Mesenchymal stem cell (in vitro differentiated cells and primary cell): ENCODE data around the gene PGAM1.
"Not testable (repeated sequence)": the region's sequence is repeated elsewhere in the genome, so short reads cannot be mapped to it uniquely, and the experiment has no call there.

ENCODE experiments used
- DNase-seq: peaks from one replicate; pipeline ENCODE4 v3.0.0-alpha.2; 2013
- H2AFZ ChIP-seq: one replicate; pipeline ENCODE4 v1.6.1; 2013; ENCODE audit warnings: low read depth, mild to moderate bottlenecking, control low read depth, inconsistent platforms, low read length, moderate library complexity
- H2AK5ac ChIP-seq: 2 replicates; pipeline ENCODE4 v1.6.1; 2013; ENCODE audit warnings: low read length, moderate library complexity, mild to moderate bottlenecking, inconsistent platforms; ENCODE audit not compliant: severe bottlenecking
- H2BK120ac ChIP-seq: one replicate; pipeline ENCODE4 v1.6.1; 2013; ENCODE audit warnings: low read depth, mild to moderate bottlenecking, inconsistent platforms, low read length, moderate library complexity
- H2BK12ac ChIP-seq, 2 experiments: one replicate each; pipeline ENCODE4 v1.6.1; 2013; ENCODE audit warnings: inconsistent platforms in 2 of 2, low read length in 2 of 2, mild to moderate bottlenecking in 2 of 2, moderate library complexity in 2 of 2, control low read depth in 1 of 2
- H2BK15ac ChIP-seq: one replicate; pipeline ENCODE4 v1.6.1; 2013; ENCODE audit warnings: mild to moderate bottlenecking, low read depth, inconsistent platforms; ENCODE audit not compliant: poor library complexity, severe bottlenecking
- H2BK5ac ChIP-seq: 2 replicates; pipeline ENCODE4 v1.6.1; 2013; ENCODE audit warnings: low read depth, mild to moderate bottlenecking, low read length, control low read depth, inconsistent platforms; ENCODE audit not compliant: poor library complexity, severe bottlenecking
- H3K14ac ChIP-seq, 2 experiments: one replicate each; pipeline ENCODE4 v1.6.1; 2013; ENCODE audit warnings: inconsistent platforms in 2 of 2, low read length in 2 of 2, control low read depth in 1 of 2, mild to moderate bottlenecking in 1 of 2, moderate library complexity in 1 of 2
- H3K18ac ChIP-seq, 2 experiments: one replicate each; pipeline ENCODE4 v1.6.1; 2013; ENCODE audit warnings: inconsistent platforms in 2 of 2, low read length in 2 of 2, control low read depth in 1 of 2, low read depth in 1 of 2, mild to moderate bottlenecking in 1 of 2
- H3K23ac ChIP-seq, 2 experiments: one replicate each; pipeline ENCODE4 v1.6.1; 2013; ENCODE audit warnings: inconsistent platforms in 2 of 2, low read length in 2 of 2, mild to moderate bottlenecking in 2 of 2, moderate library complexity in 2 of 2, control low read depth in 1 of 2
- H3K27ac ChIP-seq: 2 replicates; pipeline ENCODE4 v1.5.1; 2013; ENCODE audit warnings: mild to moderate bottlenecking, moderate library complexity, low read length, control low read depth, inconsistent platforms; ENCODE audit not compliant: poor library complexity, severe bottlenecking
- H3K27me3 ChIP-seq, 2 experiments: 2 replicates each; pipeline versions ENCODE4 v1.6.1 to v1.7.0; 2013; ENCODE audit warnings: low read length in 2 of 2, mild to moderate bottlenecking in 2 of 2, moderate library complexity in 2 of 2, control low read depth in 1 of 2, inconsistent platforms in 1 of 2; ENCODE audit not compliant: control insufficient read depth in 1 of 2, insufficient read depth in 1 of 2
- H3K36me3 ChIP-seq, 2 experiments: 2 replicates each; pipeline versions ENCODE4 v1.6.1 to v1.7.0; 2013; ENCODE audit warnings: low read length in 2 of 2, control low read depth in 1 of 2, inconsistent platforms in 1 of 2, low read depth in 1 of 2, mild to moderate bottlenecking in 1 of 2; ENCODE audit not compliant: insufficient read depth in 2 of 2, control insufficient read depth in 1 of 2
- H3K4ac ChIP-seq, 2 experiments: one replicate each; pipeline ENCODE4 v1.6.1; 2013; ENCODE audit warnings: inconsistent platforms in 2 of 2, low read length in 2 of 2, mild to moderate bottlenecking in 2 of 2, moderate library complexity in 2 of 2, control low read depth in 1 of 2, low read depth in 1 of 2
- H3K4me1 ChIP-seq: 2 replicates; pipeline ENCODE4 v1.6.1; 2013; ENCODE audit warnings: low read depth, low read length, control low read depth; ENCODE audit not compliant: control insufficient read depth, insufficient read depth
- H3K4me2 ChIP-seq: 2 replicates; pipeline ENCODE4 v1.6.1; 2013; ENCODE audit warnings: low read length, mild to moderate bottlenecking, inconsistent platforms; ENCODE audit not compliant: poor library complexity, severe bottlenecking
- H3K4me3 ChIP-seq, 2 experiments: 2 replicates each; pipeline versions ENCODE4 v1.5.1 to v1.7.0; 2013; ENCODE audit warnings: low read length in 2 of 2, mild to moderate bottlenecking in 2 of 2, control low read depth in 1 of 2, low read depth in 1 of 2; ENCODE audit not compliant: insufficient read depth in 1 of 2
- H3K79me1 ChIP-seq: replicated peaks from 2 replicates; pipeline ENCODE4 v1.6.1; 2013; ENCODE audit warnings: mild to moderate bottlenecking, control low read depth, low read length, inconsistent platforms; ENCODE audit not compliant: poor library complexity, severe bottlenecking
- H3K9ac ChIP-seq: 2 replicates; pipeline ENCODE4 v1.7.0; 2013; ENCODE audit warnings: mild to moderate bottlenecking, low read length, moderate library complexity
- H3K9me3 ChIP-seq: 2 replicates; pipeline ENCODE4 v1.7.0; 2013; ENCODE audit warnings: mild to moderate bottlenecking, low read length; ENCODE audit not compliant: control insufficient read depth
- H4K8ac ChIP-seq: one replicate; pipeline ENCODE4 v1.6.1; 2013; ENCODE audit warnings: inconsistent platforms, mild to moderate bottlenecking, low read length, moderate library complexity
- H4K91ac ChIP-seq: one replicate; pipeline ENCODE4 v1.6.1; 2013; ENCODE audit warnings: mild to moderate bottlenecking, low read length, inconsistent platforms
- WGBS: methylation state at CpG from one replicate; pipeline ENCODE4 v1.1.7; 2013; ENCODE audit warnings: mixed read lengths; 5-methylcytosine and 5-hydroxymethylcytosine counted together

Gene PGAM1

DNA sequence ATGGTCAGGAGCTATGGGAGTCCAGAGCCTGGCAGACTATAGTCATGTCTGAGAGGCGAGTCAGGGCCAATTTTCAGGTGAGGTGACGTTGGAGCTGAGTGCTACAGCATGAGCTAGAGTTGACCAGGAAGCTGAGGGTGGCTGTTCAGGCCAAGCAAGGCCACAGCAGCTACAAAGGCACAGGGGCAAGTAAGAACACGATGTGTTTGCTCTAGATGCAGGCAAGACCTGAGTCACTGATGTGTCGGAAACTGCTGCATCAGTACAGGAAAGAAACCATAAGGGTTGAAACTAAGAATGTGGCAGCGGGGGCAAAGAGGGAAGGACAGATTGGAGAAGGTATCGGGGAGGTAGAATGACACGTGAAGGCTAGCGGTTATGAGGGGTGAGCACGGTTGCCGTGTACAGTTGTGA lies 13.1 kb upstream of the PGAM1 start:
- no peaks in the 10 kb centered on the region for H3K9me3 ChIP-seq
- no peak overlapping the region for H2BK120ac ChIP-seq
- no peak overlapping the region for H2BK5ac ChIP-seq
- peaks cover 11% of the 10 kb centered on the region for H3K79me1 ChIP-seq
- peak overlapping the region; percentile 29 for H2AK5ac ChIP-seq
- H3K4me2 ChIP-seq = no peak overlapping the region
- no peaks in the 10 kb centered on the region for H3K27me3 ChIP-seq
- no peak overlapping the region for H3K4me3 ChIP-seq
- H3K23ac ChIP-seq = no peak overlapping the region
- no peak overlapping the region for H3K18ac ChIP-seq
- no peak overlapping the region for H2AFZ ChIP-seq
- no peak for DNase-seq
- peak overlapping the region in 1 of 2 experiments; percentile 56 for H2BK12ac ChIP-seq
- peaks cover 20% of the 10 kb centered on the region for H3K4me1 ChIP-seq
- H3K4ac ChIP-seq = no peak overlapping the region
- no peak overlapping the region for H3K9ac ChIP-seq
- H4K8ac ChIP-seq = no peak overlapping the region
- peak overlapping the region; percentile 32 for H3K27ac ChIP-seq
- 92% methylated on average over 10 of the region's 10 CpGs for WGBS
- H2BK15ac ChIP-seq = no peak overlapping the region
- H3K36me3 ChIP-seq = peaks cover 0 to 9% of the 10 kb centered on the region in 2 experiments
- no peak overlapping the region for H4K91ac ChIP-seq
- H3K14ac ChIP-seq = no peak overlapping the region

DNA sequence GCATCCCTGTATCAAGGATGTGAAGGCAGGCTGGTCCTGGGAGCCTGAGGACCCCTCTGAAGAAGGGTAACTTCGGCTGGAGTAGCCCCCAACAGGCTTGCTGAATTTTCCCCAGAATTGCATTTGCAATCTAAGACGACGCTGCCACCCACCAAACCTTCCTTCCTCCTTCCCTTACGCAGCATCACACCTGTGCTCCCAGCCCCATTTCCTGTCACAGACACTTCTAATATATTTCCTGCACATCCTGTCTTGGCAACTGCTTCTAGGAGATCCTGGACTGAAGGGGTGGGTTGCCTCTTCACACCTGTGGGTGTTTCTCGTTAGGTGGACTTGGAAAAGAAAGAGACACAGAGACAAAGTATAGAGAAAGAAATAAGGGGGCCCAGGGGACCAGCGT lies 9.4 kb upstream of the PGAM1 start:
- no peaks in the 10 kb centered on the region for H3K9me3 ChIP-seq

DNA sequence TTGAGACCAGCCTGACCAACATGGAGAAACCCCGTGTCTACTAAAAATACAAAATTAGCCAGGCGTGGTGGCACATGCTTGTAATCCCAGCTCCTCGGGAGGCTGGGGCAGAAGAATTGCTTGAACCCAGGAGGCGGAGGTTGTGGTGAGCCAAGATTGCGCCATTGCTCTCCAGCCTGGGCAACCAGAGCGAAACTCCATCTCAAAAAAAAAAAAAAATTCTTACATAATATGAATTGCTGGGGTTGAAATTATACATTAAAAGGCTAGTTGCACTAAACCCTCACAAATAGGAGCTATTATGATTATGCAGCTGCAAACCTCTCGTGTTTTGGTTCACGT lies 2.3 kb upstream of the PGAM1 start:
- DNase-seq, H3K9me3 ChIP-seq, H2BK5ac ChIP-seq, H3K23ac ChIP-seq, H3K4ac ChIP-seq, H3K27ac ChIP-seq, H4K8ac ChIP-seq, H2BK12ac ChIP-seq, H3K27me3 ChIP-seq, H3K4me2 ChIP-seq, H3K18ac ChIP-seq, H3K4me3 ChIP-seq, H2BK15ac ChIP-seq, H2AFZ ChIP-seq, H4K91ac ChIP-seq, H3K36me3 ChIP-seq, H2BK120ac ChIP-seq, H3K14ac ChIP-seq, H2AK5ac ChIP-seq: not testable (repeated sequence)
- Histone ChIP-seq H3K9ac (peak overlapping the region; percentile 24), H3K4me1 (peaks cover 11% of the 10 kb centered on the region), H3K79me1 (peaks cover 15% of the 10 kb centered on the region)
- WGBS = 100% methylated on average over 5 of the region's 8 CpGs

More for the DNA sequence above, 9.4 kb upstream of the PGAM1 start:
- H3K79me1 ChIP-seq = peaks cover 21% of the 10 kb centered on the region
- H3K23ac ChIP-seq = no peak overlapping the region
- H3K36me3 ChIP-seq = peaks cover 0 to 8% of the 10 kb centered on the region in 2 experiments
- 89% methylated on average over 6 of the region's 6 CpGs for WGBS
- H3K4me2 ChIP-seq = no peak overlapping the region
- no peak overlapping the region for H3K4me3 ChIP-seq
- H3K27ac ChIP-seq = no peak overlapping the region
- peak overlapping the region; percentile 68 for H2AK5ac ChIP-seq
- H2BK120ac ChIP-seq = no peak overlapping the region
- H3K18ac ChIP-seq = no peak overlapping the region
- H3K4ac ChIP-seq = no peak overlapping the region
- no peak overlapping the region for H2BK12ac ChIP-seq
- DNase-seq = no peak
- H3K27me3 ChIP-seq = no peaks in the 10 kb centered on the region
- no peak overlapping the region for H2BK15ac ChIP-seq
- no peak overlapping the region for H4K8ac ChIP-seq
- no peak overlapping the region for H4K91ac ChIP-seq
- no peak overlapping the region for H3K14ac ChIP-seq
- H2AFZ ChIP-seq = no peak overlapping the region
- H2BK5ac ChIP-seq = no peak overlapping the region
- H3K9ac ChIP-seq = no peak overlapping the region
- H3K4me1 ChIP-seq = peaks cover 22% of the 10 kb centered on the region

DNA sequence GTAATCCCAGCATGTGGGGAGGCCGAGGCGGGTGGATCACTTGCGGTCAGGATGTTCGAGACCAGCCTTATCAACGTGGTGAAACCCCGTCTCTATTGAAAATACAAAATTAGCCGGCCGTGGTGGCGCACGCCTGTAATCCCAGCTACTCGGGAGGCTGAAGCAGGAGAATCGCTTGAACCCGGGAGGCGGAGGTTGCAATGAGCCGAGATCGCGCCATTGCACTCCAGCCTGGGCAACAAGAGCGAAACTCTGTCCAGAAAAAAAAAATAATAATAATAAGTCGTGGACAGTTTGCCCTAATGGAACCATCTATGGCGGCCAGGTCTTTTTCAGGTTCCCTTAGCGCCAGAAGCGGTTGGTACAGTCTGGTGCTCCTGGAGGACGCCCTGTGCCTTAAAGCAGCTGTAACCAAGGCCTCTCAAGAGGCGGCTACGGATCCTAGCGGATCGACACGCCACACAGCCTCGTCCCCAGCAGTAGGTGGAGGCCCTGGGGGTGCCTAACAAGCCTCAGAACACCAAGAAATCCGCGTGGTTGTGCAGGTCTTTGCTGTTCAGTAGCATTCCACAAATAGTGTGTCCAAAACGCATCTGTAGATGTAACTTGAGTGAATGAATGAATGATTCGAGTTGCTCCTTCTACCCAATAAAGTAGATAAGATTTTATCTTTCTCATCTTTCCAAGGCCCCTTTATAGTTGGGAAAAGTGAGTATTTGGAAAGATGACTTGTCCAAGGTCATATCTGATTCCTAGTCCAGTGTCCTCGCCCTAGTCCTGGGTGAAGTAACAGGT lies 982 bp downstream of the PGAM1 start:
- Histone ChIP-seq H3K14ac (peak overlapping the region in 1 of 2 experiments; percentile 90), H2BK15ac (no peak overlapping the region), H4K91ac (peak overlapping the region; percentile 78), H3K9me3 (no peaks in the 10 kb centered on the region), H3K23ac (peak overlapping the region in 1 of 2 experiments; percentile 16), H3K9ac (peak overlapping the region; percentile 98), H2BK5ac (peak overlapping the region; percentile 82), H3K79me1 (peaks cover 9% of the 10 kb centered on the region), H3K36me3 (peaks cover 17 to 28% of the 10 kb centered on the region in 2 experiments), H4K8ac (peak overlapping the region; percentile 67), H2AK5ac (peak overlapping the region; percentile 40), H2BK120ac (no peak overlapping the region), H3K27ac (peak overlapping the region; percentile 90), H2BK12ac (no peak overlapping the region), H3K4ac (peak overlapping the region in 1 of 2 experiments; percentile 94), H3K4me2 (peak overlapping the region; percentile 88), H3K27me3 (no peaks in the 10 kb centered on the region), H2AFZ (no peak overlapping the region), H3K4me3 (peak overlapping the region; percentile 74 to 98), H3K4me1 (peaks cover 9% of the 10 kb centered on the region), H3K18ac (peak overlapping the region; percentile 64 to 99)
- under 1% methylated on average over 28 of the region's 34 CpGs for WGBS
- DNase-seq = peak; percentile 61
